ENCODE results near the gene THBS2.

GRCh38 chr6:169188051-169188470 lies 65.6 kb downstream of the THBS2 start:
- TF ChIP-seq EZH2 (IDR thresholded peaks at IDR 0.05; ENCODE audit: borderline replicate concordance, low read length) (no peak), CTCF (conservative IDR thresholded peaks at IDR 0.05 in 1 of 2, IDR thresholded peaks at IDR 0.05 in 1 of 2; ENCODE audit: extremely low read depth in 1 of 2, insufficient read depth in 1 of 2, low read depth in 1 of 2, low read length in 2 of 2) (no peak)

Data from mammary epithelial cell (primary cell).